ENCODE results near the gene RFT1.

The RFT1 gene

GRCh38 chr3:53130179-53131061 is at the start of gene RFT1:
TSS of gene RFT1 (minus strand) at chr3:53130435. CDS start at chr3:53130400, 35 bp downstream.
- Histone ChIP-seq H3K36me3 (ENCODE audit: control insufficient read depth in 5 of 5, insufficient read depth in 5 of 5, low read length in 5 of 5) (peaks cover 4 to 11% (median 6%) of the 10 kb centered on the region in 5 donors), H3K4me3 (ENCODE audit: low read depth in 1 of 5, low read length in 5 of 5) (peak within 1 kb of the TSS; percentile 71 to 88 (median 82)), H3K27ac (ENCODE audit: low read depth, low read length) (peak within 1 kb of the TSS; percentile 98), H3K9ac (ENCODE audit: low read length in 5 of 5) (peak within 1 kb of the TSS; percentile 74 to 95 (median 88)), H3K4me1 (ENCODE audit: control insufficient read depth in 5 of 5, insufficient read depth in 5 of 5, low read length in 5 of 5) (peaks cover 12 to 42% (median 35%) of the 10 kb centered on the region in 5 donors), H3K9me3 (ENCODE audit: control insufficient read depth in 5 of 5, low read length in 5 of 5) (no peaks in the 10 kb centered on the region), H3K27me3 (ENCODE audit: control insufficient read depth in 5 of 5, insufficient read depth in 4 of 5, low read length in 5 of 5) (no peaks in the 10 kb centered on the region)

GRCh38 chr3:53179580-53179979 is 49.3 kb upstream of the RFT1 start:
- no peak overlapping the region for H3K4me3 ChIP-seq (ENCODE audit: low read depth in 1 of 5, low read length in 5 of 5)
- H3K27ac ChIP-seq (ENCODE audit: low read depth, low read length): no peak overlapping the region
- peaks cover 2 to 47% (median 39%) of the 10 kb centered on the region in 5 donors for H3K4me1 ChIP-seq (ENCODE audit: control insufficient read depth in 5 of 5, insufficient read depth in 5 of 5, low read length in 5 of 5)
- H3K36me3 ChIP-seq (ENCODE audit: control insufficient read depth in 5 of 5, insufficient read depth in 5 of 5, low read length in 5 of 5): peaks cover 0 to 81% (median 74%) of the 10 kb centered on the region in 5 donors
- no peaks in the 10 kb centered on the region for H3K27me3 ChIP-seq (ENCODE audit: control insufficient read depth in 5 of 5, insufficient read depth in 4 of 5, low read length in 5 of 5)
- H3K9me3 ChIP-seq (ENCODE audit: control insufficient read depth in 5 of 5, low read length in 5 of 5): no peaks in the 10 kb centered on the region
- H3K9ac ChIP-seq (ENCODE audit: low read length in 5 of 5): no peak overlapping the region

- Histone ChIP-seq H3K36me3 (ENCODE audit: control insufficient read depth in 5 of 5, insufficient read depth in 5 of 5, low read length in 5 of 5) (peaks cover 0 to 86% (median 80%) of the 10 kb centered on the region in 5 donors), H3K9me3 (ENCODE audit: control insufficient read depth in 5 of 5, low read length in 5 of 5) (no peaks in the 10 kb centered on the region), H3K4me3 (ENCODE audit: low read depth in 1 of 5, low read length in 5 of 5) (no peak overlapping the region), H3K9ac (ENCODE audit: low read length in 5 of 5) (no peak overlapping the region), H3K27ac (ENCODE audit: low read depth, low read length) (no peak overlapping the region), H3K27me3 (ENCODE audit: control insufficient read depth in 5 of 5, insufficient read depth in 4 of 5, low read length in 5 of 5) (no peaks in the 10 kb centered on the region), H3K4me1 (ENCODE audit: control insufficient read depth in 5 of 5, insufficient read depth in 5 of 5, low read length in 5 of 5) (peaks cover 2 to 56% (median 43%) of the 10 kb centered on the region in 5 donors)
These were observed 48.0 kb upstream of the RFT1 start for GRCh38 chr3:53178246-53178645.

GRCh38 chr3:53175613-53176540 is 45.6 kb upstream of the RFT1 start:
- H3K27me3 ChIP-seq (ENCODE audit: control insufficient read depth in 5 of 5, insufficient read depth in 4 of 5, low read length in 5 of 5): no peaks in the 10 kb centered on the region
- H3K36me3 ChIP-seq (ENCODE audit: control insufficient read depth in 5 of 5, insufficient read depth in 5 of 5, low read length in 5 of 5): peaks cover 0 to 75% (median 63%) of the 10 kb centered on the region in 5 donors
- H3K4me1 ChIP-seq (ENCODE audit: control insufficient read depth in 5 of 5, insufficient read depth in 5 of 5, low read length in 5 of 5): peaks cover 4 to 80% (median 64%) of the 10 kb centered on the region in 5 donors

GRCh38 chr3:53174346-53175250 is 44.4 kb upstream of the RFT1 start:
- Histone ChIP-seq H3K4me1 (ENCODE audit: control insufficient read depth in 5 of 5, insufficient read depth in 5 of 5, low read length in 5 of 5) (peaks cover 4 to 82% (median 65%) of the 10 kb centered on the region in 5 donors), H3K9ac (ENCODE audit: low read length in 5 of 5) (peak overlapping the region in 2 of 5 donors; percentile 30 to 55), H3K36me3 (ENCODE audit: control insufficient read depth in 5 of 5, insufficient read depth in 5 of 5, low read length in 5 of 5) (peaks cover 0 to 70% (median 56%) of the 10 kb centered on the region in 5 donors), H3K9me3 (ENCODE audit: control insufficient read depth in 5 of 5, low read length in 5 of 5) (no peaks in the 10 kb centered on the region), H3K27me3 (ENCODE audit: control insufficient read depth in 5 of 5, insufficient read depth in 4 of 5, low read length in 5 of 5) (no peaks in the 10 kb centered on the region), H3K27ac (ENCODE audit: low read depth, low read length) (no peak overlapping the region), H3K4me3 (ENCODE audit: low read depth in 1 of 5, low read length in 5 of 5) (no peak overlapping the region)

More at GRCh38 chr3:53175613-53176540, 45.6 kb upstream of the RFT1 start:
- Histone ChIP-seq H3K4me3 (ENCODE audit: low read depth in 1 of 5, low read length in 5 of 5) (no peak overlapping the region), H3K9me3 (ENCODE audit: control insufficient read depth in 5 of 5, low read length in 5 of 5) (no peaks in the 10 kb centered on the region), H3K27ac (ENCODE audit: low read depth, low read length) (no peak overlapping the region), H3K9ac (ENCODE audit: low read length in 5 of 5) (peak overlapping the region in 1 of 5 donors; percentile 17)

- no peak overlapping the region for H3K4me3 ChIP-seq (ENCODE audit: low read depth in 1 of 5, low read length in 5 of 5)
- H3K9me3 ChIP-seq (ENCODE audit: control insufficient read depth in 5 of 5, low read length in 5 of 5): no peaks in the 10 kb centered on the region
- H3K36me3 ChIP-seq (ENCODE audit: control insufficient read depth in 5 of 5, insufficient read depth in 5 of 5, low read length in 5 of 5): peaks cover 0 to 55% (median 41%) of the 10 kb centered on the region in 5 donors
- no peak overlapping the region for H3K27ac ChIP-seq (ENCODE audit: low read depth, low read length)
- peaks cover 5 to 91% (median 69%) of the 10 kb centered on the region in 5 donors for H3K4me1 ChIP-seq (ENCODE audit: control insufficient read depth in 5 of 5, insufficient read depth in 5 of 5, low read length in 5 of 5)
- H3K27me3 ChIP-seq (ENCODE audit: control insufficient read depth in 5 of 5, insufficient read depth in 4 of 5, low read length in 5 of 5): no peaks in the 10 kb centered on the region
- peak overlapping the region in 1 of 5 donors; percentile 20 for H3K9ac ChIP-seq (ENCODE audit: low read length in 5 of 5)
These were observed 42.9 kb upstream of the RFT1 start for GRCh38 chr3:53173107-53173506.

- no peak overlapping the region for H3K27ac ChIP-seq (ENCODE audit: low read depth, low read length)
- peak overlapping the region in 3 of 5 donors; percentile 21 to 63 (median 24) for H3K9ac ChIP-seq (ENCODE audit: low read length in 5 of 5)
- H3K4me3 ChIP-seq (ENCODE audit: low read depth in 1 of 5, low read length in 5 of 5): no peak overlapping the region
- H3K9me3 ChIP-seq (ENCODE audit: control insufficient read depth in 5 of 5, low read length in 5 of 5): no peaks in the 10 kb centered on the region
- no peaks in the 10 kb centered on the region for H3K27me3 ChIP-seq (ENCODE audit: control insufficient read depth in 5 of 5, insufficient read depth in 4 of 5, low read length in 5 of 5)
- peaks cover 12 to 94% (median 78%) of the 10 kb centered on the region in 5 donors for H3K4me1 ChIP-seq (ENCODE audit: control insufficient read depth in 5 of 5, insufficient read depth in 5 of 5, low read length in 5 of 5)
- peaks cover 0 to 53% (median 40%) of the 10 kb centered on the region in 5 donors for H3K36me3 ChIP-seq (ENCODE audit: control insufficient read depth in 5 of 5, insufficient read depth in 5 of 5, low read length in 5 of 5)
These were observed 41.7 kb upstream of the RFT1 start for GRCh38 chr3:53171827-53172505.

GRCh38 chr3:53171064-53171418 is 40.8 kb upstream of the RFT1 start:
- H3K4me3 ChIP-seq (ENCODE audit: low read depth in 1 of 5, low read length in 5 of 5): peak overlapping the region in 2 of 5 donors; percentile 9 to 18
- peaks cover 0 to 53% (median 42%) of the 10 kb centered on the region in 5 donors for H3K36me3 ChIP-seq (ENCODE audit: control insufficient read depth in 5 of 5, insufficient read depth in 5 of 5, low read length in 5 of 5)
- H3K9ac ChIP-seq (ENCODE audit: low read length in 5 of 5): peak overlapping the region in 1 of 5 donors; percentile 28
- no peaks in the 10 kb centered on the region for H3K9me3 ChIP-seq (ENCODE audit: control insufficient read depth in 5 of 5, low read length in 5 of 5)
- H3K27ac ChIP-seq (ENCODE audit: low read depth, low read length): no peak overlapping the region
- H3K27me3 ChIP-seq (ENCODE audit: control insufficient read depth in 5 of 5, insufficient read depth in 4 of 5, low read length in 5 of 5): no peaks in the 10 kb centered on the region
- H3K4me1 ChIP-seq (ENCODE audit: control insufficient read depth in 5 of 5, insufficient read depth in 5 of 5, low read length in 5 of 5): peaks cover 20 to 96% (median 82%) of the 10 kb centered on the region in 5 donors
